Adrenal gland (tissue), 5 donors: ENCODE results near the gene ATP8A2.

ENCODE experiments used
- CTCF ChIP-seq, 6 experiments: fragments of 450-650 bp in 4 of 6; fragments of 200-600 bp in 2 of 6; sonication (generic) in 1 of 6; IDR thresholded peaks; 1 replicate in 5 of 6; 2 replicates in 1 of 6; pipeline versions ENCODE4 v1.5.1 to v1.8.0; 2016 to 2021; ENCODE audit warnings: antibody characterized with exemption in 6 of 6, mild to moderate bottlenecking in 2 of 6, moderate library complexity in 1 of 6
- POLR2A ChIP-seq, 2 donors: fragments of 450-650 bp; IDR thresholded peaks; one replicate each; pipeline ENCODE4 v1.6.1; 2017; ENCODE audit warnings: antibody characterized with exemption in 2 of 2, mild to moderate bottlenecking in 2 of 2, moderate library complexity in 1 of 2
- donor health status: DM: no; HTN: no; CAD: no.

DNA sequence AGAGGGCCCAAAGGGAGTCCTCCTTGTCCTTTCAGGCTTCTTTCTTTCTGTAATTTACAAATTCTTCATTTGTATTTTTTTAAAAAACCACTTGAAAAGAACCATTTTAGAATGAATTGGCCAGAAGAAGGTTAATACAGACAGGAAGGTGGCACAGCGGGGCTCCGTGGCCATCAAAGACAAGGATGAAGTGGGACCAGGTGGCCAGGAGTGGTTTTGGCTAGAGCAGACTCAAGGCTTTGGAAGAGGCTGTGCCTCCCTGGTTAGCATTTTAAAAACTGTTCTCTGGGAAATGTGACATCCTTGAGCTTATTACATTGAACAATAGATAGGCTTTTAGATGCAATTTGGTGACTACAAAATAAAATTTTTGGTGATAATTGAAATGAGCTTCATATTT lies 48.4 kb downstream of the ATP8A2 start:
- TF ChIP-seq CTCF (IDR thresholded peaks at IDR 0.05) (no peak), POLR2A (IDR thresholded peaks at IDR 0.05) (no peak)
